Posterior cingulate gyrus (tissue), 11 donors: Measurements from ENCODE around the gene TSN.
"Not testable (repeated sequence)": the region's sequence is repeated elsewhere in the genome, so short reads cannot be mapped to it uniquely, and the experiment has no call there.

Experiments
- DNase-seq, 10 donors: peaks; one replicate each; pipeline versions ENCODE4 v3.0.0 to v3.0.0-alpha.2; 2020 to 2021; ENCODE audit warnings: mixed read lengths in 3 of 10
- intact Hi-C: fragments of 100-400 bp; cut with DNase I; formaldehyde crosslinking; loops from one replicate; pipeline ENCODE4 v1.15.1; 2023

The TSN gene

GRCh38 chr2:121794233-121794632 is 38.8 kb downstream of the TSN start:
- intact Hi-C loops, result no loop called here
- DNase-seq, result no peak

DNA sequence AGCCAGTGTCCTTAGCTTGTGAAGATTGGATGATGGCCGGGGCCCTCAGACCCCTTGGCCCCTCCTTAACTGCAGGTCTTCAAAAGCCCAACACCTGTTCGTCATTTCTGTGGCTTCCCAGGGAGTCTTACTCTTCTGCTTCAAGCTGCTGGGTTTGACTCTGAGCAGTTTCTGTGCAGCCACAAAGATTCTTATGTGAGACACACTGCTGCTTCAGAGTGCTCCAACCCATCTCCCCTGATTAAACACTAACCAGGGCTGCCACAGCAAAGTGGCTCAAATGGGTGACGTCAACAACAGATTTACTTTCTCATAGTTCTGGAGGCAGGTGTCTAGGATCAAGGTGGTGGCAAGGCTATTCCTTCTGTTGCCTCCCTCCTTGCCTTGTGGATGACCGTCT is 40.8 kb downstream of the TSN start:
- no peak for DNase-seq
- intact Hi-C loops, result no loop called here

DNA sequence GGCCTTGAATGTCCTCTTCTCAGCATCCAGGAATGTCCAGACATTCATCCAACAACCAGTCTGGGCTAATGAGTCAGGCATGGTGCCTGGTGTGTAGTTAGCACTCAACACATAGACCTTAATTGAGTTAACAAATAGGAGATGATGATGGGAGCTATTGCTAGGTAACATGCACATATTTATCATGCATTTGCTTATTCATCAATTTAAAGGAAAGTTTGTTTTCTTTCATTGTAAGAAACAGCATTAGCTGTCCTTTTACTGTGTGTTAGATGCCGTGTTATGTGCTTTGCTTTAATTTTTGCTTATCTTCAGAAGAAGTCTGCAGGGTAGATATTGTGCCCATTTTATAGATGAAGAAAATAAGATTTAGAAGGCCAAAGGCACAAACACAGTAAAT is 43.2 kb downstream of the TSN start:
- no peak for DNase-seq
- intact Hi-C loops, result no loop called here

GRCh38 chr2:121801916-121802315 is 46.5 kb downstream of the TSN start:
- intact Hi-C loops, result no loop called here
- no peak for DNase-seq

GRCh38 chr2:121803503-121803902 is 48.1 kb downstream of the TSN start:
- intact Hi-C loops, result no loop called here
- no peak for DNase-seq

DNA sequence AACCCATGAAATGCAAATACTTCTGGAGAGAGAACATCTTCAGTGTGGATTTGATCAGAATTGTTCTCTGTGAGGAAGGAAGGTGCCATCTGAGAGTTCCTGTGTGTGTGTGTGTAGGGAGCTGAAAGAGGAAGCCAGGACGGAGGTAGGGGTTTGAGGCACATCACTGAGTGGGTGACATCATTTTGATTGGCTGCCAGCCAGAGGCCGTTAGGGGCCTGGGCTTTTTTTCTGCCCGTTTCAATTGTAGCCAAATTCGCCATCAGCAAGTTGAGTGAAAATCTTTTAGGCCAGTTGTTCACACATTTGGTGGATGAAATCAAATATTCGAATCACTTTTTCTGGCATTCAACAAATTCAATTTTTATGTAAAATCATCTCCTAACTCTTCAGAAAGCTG is 48.9 kb downstream of the TSN start:
- DNase-seq, result no peak
- intact Hi-C loops, result no loop called here

DNA sequence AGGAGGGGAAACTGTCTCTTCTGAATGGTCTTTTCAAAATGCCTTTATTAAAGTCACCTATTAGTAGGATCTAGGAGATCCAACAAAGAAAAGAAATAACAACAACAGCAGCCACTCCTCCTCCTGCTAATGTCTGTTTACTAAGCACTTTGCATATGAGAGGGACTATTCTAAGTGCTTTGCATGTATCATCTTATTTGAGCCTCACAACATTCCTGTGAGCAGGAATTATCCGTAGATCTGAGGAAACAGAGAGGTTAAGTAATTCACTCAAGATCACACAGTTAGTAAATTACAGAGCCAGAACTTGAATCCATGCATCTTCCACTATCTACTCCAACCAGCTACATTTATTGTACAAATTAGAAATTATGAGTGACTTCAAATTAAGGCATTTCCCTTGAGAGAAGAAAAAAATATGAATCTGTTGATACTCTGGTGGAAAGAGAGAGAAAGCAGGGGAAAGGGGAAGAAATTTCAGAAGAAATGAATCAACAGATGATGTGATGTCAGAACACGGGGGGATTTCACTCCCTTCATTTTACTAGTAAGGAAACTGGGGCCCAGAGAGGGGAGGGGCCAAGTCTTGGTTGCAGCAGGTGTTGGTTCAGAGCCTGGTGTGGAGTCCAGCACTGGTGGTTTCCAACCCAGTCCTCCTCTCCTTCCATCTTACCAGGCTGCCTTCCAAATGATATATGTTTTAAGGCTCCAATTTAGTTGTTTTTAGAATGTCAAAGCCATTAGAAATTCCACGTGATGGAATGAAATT is 49.7 kb downstream of the TSN start:
- no peak for DNase-seq
- intact Hi-C loops, result no loop called here

GRCh38 chr2:121805766-121806143 is 50.3 kb downstream of the TSN start:
- intact Hi-C loops, result no loop called here
- DNase-seq, result no peak

GRCh38 chr2:121807771-121808170 is 52.3 kb downstream of the TSN start:
- DNase-seq, intact Hi-C loops: not testable (repeated sequence)

DNA sequence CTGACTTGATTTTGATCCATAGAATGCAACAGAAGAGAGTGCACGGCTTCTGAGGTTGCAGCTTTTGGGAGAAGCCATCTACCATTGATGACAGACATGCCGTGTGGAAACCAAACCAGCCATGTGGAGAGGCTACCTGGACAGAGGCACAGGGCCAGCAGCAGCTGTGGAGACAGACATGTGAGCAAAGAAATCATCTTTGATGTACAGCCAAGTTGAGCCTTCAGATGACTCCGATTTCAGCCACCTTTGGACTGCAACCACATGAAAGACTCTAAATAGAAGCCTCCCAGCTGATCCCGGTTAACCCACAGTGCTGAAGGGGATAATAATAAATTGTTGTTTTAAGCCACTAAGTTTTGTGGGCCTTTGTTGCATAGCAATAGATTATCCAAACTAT is 54.2 kb downstream of the TSN start:
- no peak for DNase-seq
- intact Hi-C loops, result loop anchor here (5.0 kb wide), 1 partner anchor 168 kb away; no protein-coding TSS in a partner anchor

GRCh38 chr2:121810959-121811853 is 55.8 kb downstream of the TSN start:
- intact Hi-C loops, result loop anchor here (5.0 kb wide), 1 partner anchor 166 kb away; no protein-coding TSS in a partner anchor

DNA sequence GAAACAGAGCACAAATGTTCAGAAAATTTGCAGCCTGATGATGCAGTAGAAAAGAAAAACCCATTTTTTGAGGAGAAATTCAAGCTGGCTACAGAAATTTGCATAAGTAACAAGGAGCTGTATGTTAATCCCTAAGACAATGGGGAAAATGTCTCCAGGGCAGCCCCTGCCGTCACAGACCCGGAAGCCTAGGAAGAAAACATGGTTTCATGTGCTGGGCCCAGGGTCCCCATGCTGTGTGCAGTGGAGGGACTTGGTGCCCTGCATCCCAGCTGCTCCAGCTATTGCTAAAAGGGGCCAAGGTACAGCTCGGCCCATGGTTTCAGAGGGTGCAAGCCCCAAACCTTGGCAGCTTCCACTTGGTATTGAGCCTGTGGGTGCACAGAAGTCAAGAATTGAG is 57.6 kb downstream of the TSN start:
- DNase-seq, result not testable (repeated sequence)
- intact Hi-C loops, result loop anchor here (5.0 kb wide), 1 partner anchor 164 kb away; no protein-coding TSS in a partner anchor

More at GRCh38 chr2:121810959-121811853, 55.8 kb downstream of the TSN start:
- DNase-seq, result peak; percentile 41 to 96 (median 71)

DNA sequence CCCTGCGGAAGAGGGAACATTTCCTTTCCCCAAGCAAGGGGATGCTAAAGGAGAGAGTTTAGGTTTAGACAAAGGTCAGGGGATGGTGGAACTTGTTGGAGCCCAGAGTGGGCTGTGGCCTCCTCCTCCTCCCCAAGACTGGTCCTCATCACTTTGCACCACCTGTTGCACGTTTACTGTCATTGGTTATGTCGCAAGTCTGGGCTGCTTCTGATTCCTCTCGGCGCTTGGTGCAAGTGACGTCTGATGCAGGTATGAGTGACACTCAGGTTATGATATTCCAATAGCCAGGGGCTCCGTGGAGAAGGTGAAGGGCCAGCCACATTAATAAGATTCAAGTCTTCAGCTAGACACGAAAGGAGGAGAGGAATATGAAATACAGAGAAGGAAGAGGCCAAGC is 59.8 kb downstream of the TSN start:
- DNase-seq, result no peak

GRCh38 chr2:121816797-121817196 is 61.3 kb downstream of the TSN start:
- intact Hi-C loops, result no loop called here
- DNase-seq, result peak in 1 of 10 donors; percentile 73

More for the DNA sequence above, 59.8 kb downstream of the TSN start:
- intact Hi-C loops, result no loop called here

- DNase-seq, intact Hi-C loops: not testable (repeated sequence)
Measured at GRCh38 chr2:121817304-121817703, 61.9 kb downstream of the TSN start.
